Measurements from ENCODE around the gene ECI2. TPM values are rescaled to one million over a fixed set of nuclear protein-coding genes. Genes with fewer than 3 reads are reported as not detected.

ECI2 gene
- polyA plus RNA-seq, 1 of the 3 experiments (the other 2 are of a cell fraction), result 45.1 TPM

GRCh38 chr6:4125933-4126864, 9.2 kb downstream of the ECI2 start:
- Histone ChIP-seq H3K79me2 (ENCODE audit: insufficient read depth) (peaks cover 18% of the 10 kb centered on the region; the same call in 1 of the 2 replicates), H3F3A (replicated peaks; ENCODE audit: insufficient read depth) (peaks cover 27% of the 10 kb centered on the region), H3K4me1 (ENCODE audit: control insufficient read depth in 1 of 2, insufficient read depth in 2 of 2, low read depth in 1 of 2, low read length in 1 of 2) (peaks cover 0 to 26% of the 10 kb centered on the region in 2 experiments; a peak in 1 of 4 replicates), H3K9me3 (no peaks in the 10 kb centered on the region), H3K27ac (ENCODE audit: low read depth in 2 of 2, low read length in 1 of 2) (peak overlapping the region in 1 of 2 experiments; percentile 74; a peak in 2 of 4 replicates), H3K9ac (peak overlapping the region; percentile 25; the same call in 1 of the 2 replicates), H3K36me3 (replicated peaks in 1 of 2; ENCODE audit: control insufficient read depth in 1 of 2, insufficient read depth in 2 of 2, low read length in 1 of 2) (peaks cover 63 to 79% of the 10 kb centered on the region in 2 experiments), H4K20me1 (ENCODE audit: insufficient read depth) (no peaks in the 10 kb centered on the region), H3K27me3 (ENCODE audit: insufficient read depth) (no peaks in the 10 kb centered on the region), H3K9me2 (no peaks in the 10 kb centered on the region), H3K4me2 (peak overlapping the region; percentile 9), H2AFZ (ENCODE audit: low read depth) (no peak overlapping the region), H3K4me3 (ENCODE audit: low read depth in 2 of 2, low read length in 1 of 2) (no peak overlapping the region; a peak in 1 of 4 replicates)
- DNase-seq, result no peak
- POLR2A ChIA-PET, result no interaction called here
- 65% methylated on average over 8 of the region's 8 CpGs for WGBS (ENCODE audit: low lambda C conversion rate)
- peak; percentile 41; the same call in 1 of the 2 replicates for TF ChIP-seq PBX3 (IDR thresholded peaks at IDR 0.05)
- TF ChIP-seq CTCF (IDR thresholded peaks at IDR 0.05), result peak; percentile 58
- peak; percentile 68 for TF ChIP-seq FOSL2 (IDR thresholded peaks at IDR 0.05; ENCODE audit: borderline replicate concordance, low read depth)
- TF ChIP-seq JUND (IDR thresholded peaks at IDR 0.05), result peak; percentile 63; the same call in 1 of the 2 replicates
- TF ChIP-seq REST (IDR thresholded peaks at IDR 0.05; ENCODE audit: low read depth, low read length), result no peak
- no peak for TF ChIP-seq RAD21 (IDR thresholded peaks at IDR 0.05; ENCODE audit: low read length)
- peak; percentile 28; the same call in 1 of the 2 replicates for TF ChIP-seq SMC3 (IDR thresholded peaks at IDR 0.05; ENCODE audit: low read depth, low read length)
- TF ChIP-seq NRF1 (IDR thresholded peaks at IDR 0.05; ENCODE audit: low read depth, low read length), result no peak
- TF ChIP-seq FOXM1 (IDR thresholded peaks at IDR 0.05; ENCODE audit: low read depth), result no peak
- TF ChIP-seq TCF12 (IDR thresholded peaks at IDR 0.05), result peak; percentile 31; the same call in 1 of the 2 replicates
- peak; percentile 63; the same call in 1 of the 2 replicates for TF ChIP-seq MEF2A (IDR thresholded peaks at IDR 0.05; ENCODE audit: borderline replicate concordance, low read depth)
- no peak for TF ChIP-seq ELF1 (IDR thresholded peaks at IDR 0.05)
- peak; percentile 98 for TF ChIP-seq RXRA (IDR thresholded peaks at IDR 0.05; ENCODE audit: borderline replicate concordance, low read depth)
- no peak for TF ChIP-seq EZH2phosphoT487 (IDR thresholded peaks at IDR 0.05; ENCODE audit: borderline replicate concordance, low read depth)
- TF ChIP-seq RCOR1 (IDR thresholded peaks at IDR 0.05; ENCODE audit: low read length), result no peak
- CTCF ChIA-PET, result interaction anchor here (1.4 kb wide), 1 partner anchor 18 kb away, joined by 4 read pairs; no protein-coding TSS in a partner anchor
